Gastrocnemius medialis (tissue), 4 donors: ENCODE results near the gene SSTR4. TPM values are rescaled to one million over a fixed set of nuclear protein-coding genes. Genes with fewer than 3 reads are reported as not detected.

ENCODE experiments used
- ATAC-seq, 2 donors: fragments of 150-250 bp; one replicate each; pipeline ENCODE4 v1.9.1; 2016
- DNase-seq, 2 donors: peaks; one replicate each; pipeline ENCODE4 v3.0.0-alpha.2; 2019
- H3K27ac ChIP-seq, 4 donors: fragments of 200-600 bp; sonication (generic); 1 replicate in 1 of 4; 2 replicates in 3 of 4; pipeline ENCODE4 v1.5.1; 2016 to 2018; ENCODE audit warnings: mild to moderate bottlenecking in 2 of 4, moderate library complexity in 1 of 4
- H3K27me3 ChIP-seq, 3 donors: fragments of 200-600 bp; sonication (generic) in 2 of 3; 1 replicate in 1 of 3; 2 replicates in 2 of 3; pipeline versions ENCODE4 v1.5.1 to v1.6.0; 2016 to 2019; ENCODE audit warnings: mild to moderate bottlenecking in 1 of 3, moderate library complexity in 1 of 3
- H3K36me3 ChIP-seq, 2 donors: fragments of 200-600 bp; sonication (generic) in 1 of 2; one replicate each; pipeline ENCODE4 v1.5.1; 2017 to 2018
- H3K4me1 ChIP-seq, 2 donors: fragments of 200-600 bp; sonication (generic) in 1 of 2; one replicate each; pipeline ENCODE4 v1.5.1; 2016 to 2017; ENCODE audit warnings: mild to moderate bottlenecking in 2 of 2
- H3K4me3 ChIP-seq, 4 donors: fragments of 200-600 bp; sonication (generic) in 3 of 4; 1 replicate in 1 of 4; 2 replicates in 3 of 4; pipeline ENCODE4 v1.5.1; 2016 to 2019; ENCODE audit warnings: mild to moderate bottlenecking in 2 of 4
- H3K9me3 ChIP-seq, 3 donors: fragments of 200-600 bp; sonication (generic) in 2 of 3; 1 replicate in 1 of 3; 2 replicates in 2 of 3; pipeline ENCODE4 v1.5.1; 2016 to 2019
- POLR2A ChIP-seq, 2 donors: fragments of 450-650 bp; IDR thresholded peaks; one replicate each; pipeline ENCODE4 v1.6.1; 2017; ENCODE audit warnings: antibody characterized with exemption in 2 of 2, mild to moderate bottlenecking in 2 of 2, moderate library complexity in 2 of 2
- in situ Hi-C, 4 donors: fragments of 200-750 bp; cut with MboI; loops; one replicate each; pipeline versions ENCODE4 v1.15.0 to v1.8.0; 2017; ENCODE audit warnings: low sequenced_read_pairs in 4 of 4
- intact Hi-C: fragments of 100-400 bp; cut with DNase I; formaldehyde crosslinking; loops from one replicate; pipeline ENCODE4 v1.15.1; 2023; ENCODE audit warnings: low total_unique reads
- total RNA-seq, 4 donors: library from RNA; depleted of rRNA; stranded (reverse); fragments of >200 nt; gene quantifications; one replicate each; pipeline versions ENCODE4 v1.1.0 to v1.2.3, GENCODE V29; 2016
- TF ChIP-seq, protein P1 (sequence below), 5 experiments: fragments of 450-650 bp in 3 of 5; fragments of 200-600 bp in 2 of 5; sonication (generic) in 2 of 5; IDR thresholded peaks in 4 of 5; conservative IDR thresholded peaks in 1 of 5; 1 replicate in 4 of 5; 2 replicates in 1 of 5; pipeline ENCODE4 v1.5.1; 2016 to 2019; ENCODE audit warnings: antibody characterized with exemption in 5 of 5, mild to moderate bottlenecking in 3 of 5, moderate library complexity in 3 of 5

SSTR4 gene
- total RNA-seq, 4 donors from 2014 or later = not detected

DNA sequence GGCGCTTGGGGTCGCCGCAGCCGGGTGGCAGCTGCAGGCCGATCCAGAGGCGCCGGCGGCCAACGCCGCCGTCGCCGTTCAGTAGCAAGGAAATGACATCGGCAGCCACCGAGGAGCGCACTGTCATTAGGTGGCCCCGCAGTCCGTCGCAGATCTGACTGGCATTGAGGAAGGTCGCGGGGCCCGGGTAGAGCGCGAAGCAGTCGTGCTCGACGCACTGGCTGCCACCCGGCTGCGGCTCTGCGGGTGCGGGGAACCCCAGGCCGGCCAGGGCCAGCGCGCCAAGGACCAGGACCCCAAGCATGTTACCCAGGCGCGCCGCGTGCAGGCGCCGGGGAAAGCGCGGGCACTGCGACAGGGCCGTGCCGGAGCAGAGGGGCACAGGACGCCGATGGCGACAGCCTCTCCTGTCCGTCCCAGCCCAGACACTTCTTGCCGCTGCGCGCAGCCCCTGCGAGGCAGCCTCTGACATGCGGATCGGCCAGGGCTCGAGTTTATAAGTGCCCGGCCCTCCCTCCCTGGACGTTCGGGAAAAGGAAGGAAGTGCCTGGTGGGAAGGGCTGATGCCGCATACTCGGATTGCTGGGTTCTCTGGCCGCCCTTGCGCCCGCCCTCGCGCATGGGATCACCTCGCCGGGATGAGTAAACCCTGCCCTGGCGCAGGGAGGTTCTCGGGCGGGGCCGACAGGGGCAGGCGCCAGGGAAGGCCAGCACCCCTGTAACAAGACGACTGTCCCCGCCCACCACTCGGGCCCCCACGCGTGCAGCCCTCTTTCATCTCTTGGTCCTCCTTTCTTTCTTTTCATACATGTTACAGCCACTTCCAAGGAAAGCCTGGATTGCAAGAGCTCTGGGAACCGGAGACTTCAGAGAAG is 14.3 kb downstream of the SSTR4 start, which contains the start of gene THBD:
THBD (minus strand) TSS at position 472 of the 875 bp plus-strand sequence; CDS start at position 304, 168 bp downstream.
- Histone ChIP-seq H3K9me3 (no peaks in the 10 kb centered on the region), H3K4me3 (peak within 1 kb of the TSS; percentile 63 to 84 (median 72)), H3K27ac (peak within 1 kb of the TSS; percentile 93 to 95 (median 94)), H3K36me3 (no peaks in the 10 kb centered on the region), H3K4me1 (peaks cover 30 to 43% of the 10 kb centered on the region in 2 donors), H3K27me3 (no peaks in the 10 kb centered on the region)
- peak; percentile 74 to 88 for DNase-seq
- TF ChIP-seq, protein P1, sequence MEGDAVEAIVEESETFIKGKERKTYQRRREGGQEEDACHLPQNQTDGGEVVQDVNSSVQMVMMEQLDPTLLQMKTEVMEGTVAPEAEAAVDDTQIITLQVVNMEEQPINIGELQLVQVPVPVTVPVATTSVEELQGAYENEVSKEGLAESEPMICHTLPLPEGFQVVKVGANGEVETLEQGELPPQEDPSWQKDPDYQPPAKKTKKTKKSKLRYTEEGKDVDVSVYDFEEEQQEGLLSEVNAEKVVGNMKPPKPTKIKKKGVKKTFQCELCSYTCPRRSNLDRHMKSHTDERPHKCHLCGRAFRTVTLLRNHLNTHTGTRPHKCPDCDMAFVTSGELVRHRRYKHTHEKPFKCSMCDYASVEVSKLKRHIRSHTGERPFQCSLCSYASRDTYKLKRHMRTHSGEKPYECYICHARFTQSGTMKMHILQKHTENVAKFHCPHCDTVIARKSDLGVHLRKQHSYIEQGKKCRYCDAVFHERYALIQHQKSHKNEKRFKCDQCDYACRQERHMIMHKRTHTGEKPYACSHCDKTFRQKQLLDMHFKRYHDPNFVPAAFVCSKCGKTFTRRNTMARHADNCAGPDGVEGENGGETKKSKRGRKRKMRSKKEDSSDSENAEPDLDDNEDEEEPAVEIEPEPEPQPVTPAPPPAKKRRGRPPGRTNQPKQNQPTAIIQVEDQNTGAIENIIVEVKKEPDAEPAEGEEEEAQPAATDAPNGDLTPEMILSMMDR (IDR thresholded peaks at IDR 0.05 in 4 of 5, conservative IDR thresholded peaks at IDR 0.05 in 1 of 5) = no peak
- TF ChIP-seq POLR2A (IDR thresholded peaks at IDR 0.05) = peak; percentile 78 to 84
- peak; percentile 52 to 60 for ATAC-seq
- in situ Hi-C loops (loop anchor here (10.0 to 25.0 kb wide), 6 partner anchors 125 to 362 kb away; no protein-coding TSS in a partner anchor), intact Hi-C loops (loop anchor here (1.0 to 10.0 kb wide), 10 partner anchors 43 to 587 kb away; partner anchors contain the start of genes CST3, NAPB and NXT1)

DNA sequence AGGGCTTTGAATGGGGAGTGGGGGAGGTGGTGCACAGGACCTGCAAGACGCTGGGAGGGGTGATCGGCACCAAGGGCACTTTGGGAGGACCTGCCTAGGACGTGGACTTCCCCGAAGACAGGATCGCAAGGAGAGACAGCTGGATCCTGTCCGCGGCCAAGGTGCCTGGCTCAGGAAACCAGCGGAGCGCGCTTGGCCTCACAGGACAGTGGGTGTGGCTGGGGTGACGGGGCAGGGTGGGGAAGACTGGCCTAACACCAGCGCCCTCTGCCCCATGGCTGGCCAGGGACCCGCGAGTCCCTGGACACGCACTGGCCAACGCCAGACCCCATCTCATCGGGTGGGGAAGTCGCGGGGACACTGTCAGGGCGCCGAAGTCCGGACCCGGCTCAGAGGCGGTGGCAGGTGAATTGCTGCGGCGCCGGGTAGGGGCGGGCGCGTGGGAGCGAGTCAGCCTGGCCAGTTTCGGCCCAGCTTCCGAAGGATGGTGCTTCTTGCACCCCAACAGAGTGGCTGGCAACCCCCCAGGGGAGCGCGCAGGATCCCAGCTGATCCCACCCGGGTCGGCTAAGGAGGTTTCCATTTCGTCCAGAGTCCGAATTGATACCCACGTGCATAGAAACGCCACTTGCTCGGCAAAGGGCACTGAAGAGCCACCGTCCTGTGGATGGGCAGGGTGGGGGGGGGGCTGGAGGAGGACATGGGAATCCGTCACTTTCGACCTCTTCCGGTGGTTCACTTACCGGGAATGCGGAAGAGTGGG is 15.1 kb downstream of the SSTR4 start:
- no peaks in the 10 kb centered on the region for H3K27me3 ChIP-seq
- intact Hi-C loops (loop anchor here (1.0 to 10.0 kb wide), 7 partner anchors 42 to 587 kb away; partner anchors contain the start of genes CST3, NAPB and NXT1), in situ Hi-C loops (loop anchor here in 3 of 4 donors (10.0 kb wide), 3 partner anchors 125 to 295 kb away; no protein-coding TSS in a partner anchor)
- peak overlapping the region; percentile 93 to 95 (median 94) for H3K27ac ChIP-seq
- H3K4me3 ChIP-seq = peak overlapping the region; percentile 63 to 84 (median 72)
- TF ChIP-seq, protein P1 (IDR thresholded peaks at IDR 0.05 in 4 of 5, conservative IDR thresholded peaks at IDR 0.05 in 1 of 5) = no peak
- no peak for TF ChIP-seq POLR2A (IDR thresholded peaks at IDR 0.05)
- no peaks in the 10 kb centered on the region for H3K9me3 ChIP-seq
- H3K36me3 ChIP-seq = no peaks in the 10 kb centered on the region
- peak; percentile 45 to 48 for ATAC-seq
- H3K4me1 ChIP-seq = peaks cover 26 to 40% of the 10 kb centered on the region in 2 donors
- DNase-seq = peak; percentile 46 to 81

DNA sequence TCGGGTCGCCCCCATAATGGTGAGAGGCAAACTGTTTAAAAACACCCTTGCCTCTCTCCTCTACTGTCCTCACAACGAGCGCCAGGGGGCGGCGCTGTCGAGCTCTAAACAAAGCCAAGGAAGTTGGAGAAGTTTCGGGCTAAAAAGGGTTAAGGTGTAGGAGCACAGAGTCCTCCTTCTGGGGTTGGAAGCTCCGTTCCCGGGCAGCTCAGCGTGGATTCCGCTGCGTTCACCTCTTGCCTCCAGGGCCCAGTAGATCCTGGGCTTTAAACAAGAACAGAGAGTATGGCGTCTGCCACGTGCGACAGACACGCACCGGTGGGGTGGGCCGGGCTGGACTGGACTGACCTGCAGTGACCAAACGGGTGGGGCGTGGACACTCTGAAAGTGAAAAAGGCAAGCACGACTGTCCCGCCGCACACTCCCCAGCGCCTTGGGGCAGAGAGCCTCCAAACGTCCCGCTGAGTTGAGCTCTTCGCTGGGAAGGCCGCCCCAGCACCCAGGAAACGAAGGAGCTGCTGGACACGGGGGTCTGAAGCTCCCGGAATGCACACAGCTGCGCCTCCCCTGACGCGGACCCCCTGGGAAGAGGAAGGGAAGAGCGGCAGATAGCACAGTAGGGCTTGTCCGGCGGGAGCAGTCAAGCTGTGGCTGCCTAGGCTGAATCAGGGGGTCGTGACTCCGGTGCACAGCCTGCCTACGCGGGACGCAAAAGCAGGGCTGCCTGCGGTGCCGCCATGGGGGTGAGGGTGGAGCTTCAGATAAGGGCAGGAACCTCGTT is 15.9 kb downstream of the SSTR4 start:
- Histone ChIP-seq H3K4me3 (peak overlapping the region; percentile 63 to 84 (median 72)), H3K36me3 (no peaks in the 10 kb centered on the region), H3K4me1 (peaks cover 19 to 32% of the 10 kb centered on the region in 2 donors), H3K27ac (peak overlapping the region; percentile 93 to 95 (median 94)), H3K27me3 (no peaks in the 10 kb centered on the region), H3K9me3 (no peaks in the 10 kb centered on the region)
- peak; percentile 27 to 51 for TF ChIP-seq POLR2A (IDR thresholded peaks at IDR 0.05)
- TF ChIP-seq, protein P1 (IDR thresholded peaks at IDR 0.05 in 4 of 5, conservative IDR thresholded peaks at IDR 0.05 in 1 of 5) = peak; percentile 71 to 87 (median 75)
- intact Hi-C loops (loop anchor here (1.0 to 10.0 kb wide), 7 partner anchors 41 to 586 kb away; partner anchors contain the start of genes CST3, NAPB and NXT1), in situ Hi-C loops (loop anchor here in 3 of 4 donors (10.0 kb wide), 3 partner anchors 124 to 294 kb away; no protein-coding TSS in a partner anchor)
- ATAC-seq (peak; percentile 20 to 37), DNase-seq (peak; percentile 55 to 84)
